GM12864 (cell line): Measurements from ENCODE around the gene ARHGEF5.
A peak's percentile ranks its signal among the peaks of the same experiment; 100 is the strongest.

ENCODE experiments used
- DNase-seq: peaks from one replicate; pipeline ENCODE4 v3.0.0-alpha.2; 2011; ENCODE audit warnings: low read depth
- H3K4me3 ChIP-seq: 2 replicates; pipeline ENCODE4 v1.5.1; 2011; ENCODE audit warnings: mild to moderate bottlenecking, low read depth, low read length, control low read depth
- TF ChIP-seq, protein P1 (sequence below): IDR thresholded peaks from 2 replicates; pipeline ENCODE4 v1.5.1; 2011; ENCODE audit warnings: low read depth, mild to moderate bottlenecking, moderate library complexity, low read length, control low read depth, inconsistent platforms; ENCODE audit errors: missing control alignments

The ARHGEF5 gene

DNA sequence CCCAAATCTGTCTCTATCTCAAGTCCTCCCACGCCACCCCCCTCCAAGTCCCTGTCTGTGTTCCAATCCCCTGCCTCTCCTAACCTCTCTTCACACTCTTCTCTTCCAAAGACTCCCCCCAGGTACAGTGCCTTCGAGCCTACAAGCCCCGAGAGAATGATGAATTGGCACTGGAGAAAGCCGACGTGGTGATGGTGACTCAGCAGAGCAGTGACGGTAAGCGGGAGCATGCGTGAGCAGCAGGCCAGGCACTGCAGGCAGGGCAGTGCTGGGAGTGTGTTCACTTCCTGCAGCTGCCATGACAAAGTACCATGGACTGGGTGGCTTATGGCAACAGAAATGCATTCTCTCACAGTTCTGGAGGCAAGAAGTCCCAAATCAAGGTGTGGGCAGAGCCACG, 23.4 kb downstream of the ARHGEF5 start:
- TF ChIP-seq, protein P1, sequence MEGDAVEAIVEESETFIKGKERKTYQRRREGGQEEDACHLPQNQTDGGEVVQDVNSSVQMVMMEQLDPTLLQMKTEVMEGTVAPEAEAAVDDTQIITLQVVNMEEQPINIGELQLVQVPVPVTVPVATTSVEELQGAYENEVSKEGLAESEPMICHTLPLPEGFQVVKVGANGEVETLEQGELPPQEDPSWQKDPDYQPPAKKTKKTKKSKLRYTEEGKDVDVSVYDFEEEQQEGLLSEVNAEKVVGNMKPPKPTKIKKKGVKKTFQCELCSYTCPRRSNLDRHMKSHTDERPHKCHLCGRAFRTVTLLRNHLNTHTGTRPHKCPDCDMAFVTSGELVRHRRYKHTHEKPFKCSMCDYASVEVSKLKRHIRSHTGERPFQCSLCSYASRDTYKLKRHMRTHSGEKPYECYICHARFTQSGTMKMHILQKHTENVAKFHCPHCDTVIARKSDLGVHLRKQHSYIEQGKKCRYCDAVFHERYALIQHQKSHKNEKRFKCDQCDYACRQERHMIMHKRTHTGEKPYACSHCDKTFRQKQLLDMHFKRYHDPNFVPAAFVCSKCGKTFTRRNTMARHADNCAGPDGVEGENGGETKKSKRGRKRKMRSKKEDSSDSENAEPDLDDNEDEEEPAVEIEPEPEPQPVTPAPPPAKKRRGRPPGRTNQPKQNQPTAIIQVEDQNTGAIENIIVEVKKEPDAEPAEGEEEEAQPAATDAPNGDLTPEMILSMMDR, result no peak
- DNase-seq, result no peak
- H3K4me3 ChIP-seq, result no peak overlapping the region

DNA sequence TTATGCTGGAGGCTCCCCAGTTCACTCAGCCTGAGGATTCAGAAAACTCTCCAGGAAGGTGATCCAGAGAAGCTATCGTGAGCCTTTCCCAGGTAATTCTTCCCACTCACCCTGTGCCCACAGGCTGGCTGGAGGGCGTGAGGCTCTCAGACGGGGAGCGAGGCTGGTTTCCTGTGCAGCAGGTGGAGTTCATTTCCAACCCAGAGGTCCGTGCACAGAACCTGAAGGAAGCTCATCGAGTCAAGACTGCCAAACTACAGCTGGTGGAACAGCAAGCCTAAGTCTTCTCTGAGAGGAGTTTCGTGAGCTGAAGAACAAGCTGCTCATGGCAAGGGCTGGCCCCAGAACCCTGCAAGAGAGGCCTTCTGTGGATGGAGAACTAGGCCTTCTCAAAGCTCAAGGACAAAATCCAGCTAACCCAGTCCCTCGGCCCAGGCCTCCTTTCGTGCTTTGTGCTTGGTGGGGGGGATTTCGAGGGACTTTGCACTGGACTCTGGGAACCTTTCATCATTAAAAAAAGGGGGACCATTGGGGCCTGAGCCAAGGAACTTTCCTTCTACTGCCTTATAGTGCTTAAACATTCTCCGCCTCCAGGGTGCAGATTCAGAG, 24.7 kb downstream of the ARHGEF5 start:
- H3K4me3 ChIP-seq, result no peak overlapping the region
- TF ChIP-seq, protein P1, result no peak
- DNase-seq, result no peak

DNA sequence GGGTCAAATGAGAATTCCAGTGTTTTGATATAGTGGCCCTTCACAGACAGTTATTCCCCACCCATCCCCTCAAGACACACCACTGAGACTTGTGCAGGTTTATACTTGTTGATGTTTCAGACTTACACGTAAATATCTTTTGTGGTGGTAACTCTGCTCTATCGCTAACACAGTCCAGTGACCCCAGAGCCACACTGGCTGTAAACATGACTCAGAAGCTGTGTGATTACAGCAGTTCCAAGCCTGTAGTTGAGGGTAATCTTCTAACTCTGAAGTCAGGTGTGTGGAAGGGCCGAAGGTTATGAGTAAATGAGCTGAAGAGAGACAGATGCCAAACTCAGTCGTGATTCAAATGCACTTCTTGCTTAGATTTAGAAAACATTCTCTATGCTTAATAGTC, 28.9 kb downstream of the ARHGEF5 start:
- TF ChIP-seq, protein P1, result no peak
- peak; percentile 18 for DNase-seq
- no peak overlapping the region for H3K4me3 ChIP-seq

DNA sequence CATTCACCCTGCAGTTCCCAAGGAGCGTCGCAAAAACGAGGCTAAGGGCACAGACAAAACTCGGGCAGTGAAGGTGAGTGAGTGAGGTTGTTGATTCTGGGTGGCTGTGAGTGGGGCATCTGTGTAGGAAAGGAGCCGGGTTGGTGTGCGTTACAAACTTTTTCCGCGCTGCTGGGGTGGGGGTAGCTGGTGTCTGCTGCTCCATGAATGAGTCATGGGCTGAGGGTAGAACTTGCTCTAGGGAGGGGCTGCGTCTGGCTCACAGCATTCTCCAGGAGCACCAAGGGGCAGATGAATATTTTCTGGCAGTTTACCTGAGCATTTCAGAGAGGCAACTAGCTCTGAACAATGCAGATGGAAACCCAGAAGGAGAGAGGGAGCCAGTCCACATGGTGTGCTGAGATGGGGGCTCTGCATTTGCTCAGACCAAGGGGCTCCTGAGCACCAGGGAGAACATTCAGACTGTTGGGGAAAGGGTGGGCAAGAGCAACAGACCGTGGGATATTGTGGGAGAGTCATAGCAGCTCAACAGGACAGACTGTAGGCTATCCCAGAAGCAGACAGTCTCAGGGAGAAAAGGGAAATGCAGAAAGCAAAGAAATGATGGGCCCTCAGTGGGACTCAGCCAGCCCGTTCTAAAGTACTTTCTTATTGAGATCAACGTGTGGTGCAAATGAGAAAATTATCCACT, 29.5 kb downstream of the ARHGEF5 start:
- no peak for DNase-seq
- H3K4me3 ChIP-seq, result no peak overlapping the region
- TF ChIP-seq, protein P1, result no peak

DNA sequence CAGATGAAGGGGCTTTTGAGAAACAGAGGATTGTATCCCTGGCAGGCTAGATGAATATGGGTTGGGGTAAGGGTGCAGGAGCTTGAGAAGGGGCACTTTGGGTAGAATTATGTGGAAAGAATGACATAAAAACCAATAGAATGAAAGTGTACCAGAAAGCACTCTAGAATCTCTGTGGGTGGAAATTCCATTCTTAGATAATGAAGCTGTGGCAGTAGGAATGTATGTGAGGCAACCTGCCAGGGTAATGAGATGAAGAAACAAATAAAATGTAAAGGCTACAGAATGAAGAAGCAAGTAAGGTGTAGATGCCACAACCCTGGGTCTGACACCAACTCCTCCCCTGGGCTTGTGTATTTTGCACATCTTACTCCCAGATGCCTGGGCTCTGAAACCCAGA, 31.5 kb downstream of the ARHGEF5 start:
- DNase-seq, result no peak
- H3K4me3 ChIP-seq, result no peak overlapping the region
- TF ChIP-seq, protein P1, result no peak

DNA sequence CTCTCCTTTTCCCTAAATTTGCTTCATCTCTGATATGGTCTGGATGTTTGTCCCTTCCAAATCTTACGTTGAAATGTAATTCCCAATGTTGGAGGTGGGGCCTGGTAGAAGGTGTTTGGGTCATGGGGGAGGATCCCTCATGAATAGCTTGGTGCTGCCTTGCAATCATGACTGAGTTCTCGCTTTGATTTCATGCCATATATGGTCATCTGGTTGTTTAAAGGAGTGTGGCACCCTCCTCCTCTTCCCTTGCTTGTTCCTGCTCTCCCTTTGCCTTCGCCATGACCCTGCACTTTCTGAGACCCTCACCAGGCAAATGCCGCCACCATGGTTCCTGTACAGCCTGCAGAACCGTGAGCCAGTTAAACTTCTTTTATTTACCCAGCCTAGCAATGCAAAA, 33.7 kb downstream of the ARHGEF5 start:
- TF ChIP-seq, protein P1, result no peak
- no peak for DNase-seq

DNA sequence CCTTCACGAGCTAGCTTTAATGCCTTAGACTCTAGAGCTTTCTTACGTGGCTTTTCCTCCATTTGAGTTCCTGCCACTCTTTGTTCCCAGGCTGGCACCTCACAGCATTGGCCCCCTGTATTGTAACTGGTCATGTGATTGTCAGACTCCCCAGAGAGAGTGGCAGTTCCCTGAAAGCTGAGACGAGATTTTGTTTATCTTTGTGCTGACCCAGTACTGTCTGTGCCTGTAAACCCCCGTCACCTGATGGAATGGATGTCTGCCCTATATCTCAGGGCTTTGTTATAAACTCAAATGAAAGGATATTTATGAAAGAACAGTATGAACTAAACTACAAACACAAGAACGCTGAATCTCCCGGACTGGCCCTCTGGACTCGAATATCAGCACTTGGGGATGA, 35.3 kb downstream of the ARHGEF5 start:
- DNase-seq, result no peak
- TF ChIP-seq, protein P1, result no peak
- no peak overlapping the region for H3K4me3 ChIP-seq

More for the DNA sequence above, 33.7 kb downstream of the ARHGEF5 start:
- H3K4me3 ChIP-seq, result no peak overlapping the region
